Measurements from ENCODE around the gene TMCO1.

- TF ChIP-seq PTBP1 (IDR thresholded peaks at IDR 0.05; ENCODE audit: low read depth, low read length, poor library complexity, severe bottlenecking) (no peak), EP300 (IDR thresholded peaks at IDR 0.05; ENCODE audit: low read depth in 2 of 2, low read length in 2 of 2) (no peak), EP300 (CRISPR knock-in tag; IDR thresholded peaks at IDR 0.05; ENCODE audit: borderline replicate concordance) (no peak), SMAD1 (CRISPR knock-in tag; IDR thresholded peaks at IDR 0.05; ENCODE audit: borderline replicate concordance, low read depth) (no peak), ATF3 (CRISPR knock-in tag; IDR thresholded peaks at IDR 0.05) (no peak), SP1 (IDR thresholded peaks at IDR 0.05) (no peak), SP1 (CRISPR knock-in tag; IDR thresholded peaks at IDR 0.05) (no peak)
- TF ChIP-seq, protein P1, sequence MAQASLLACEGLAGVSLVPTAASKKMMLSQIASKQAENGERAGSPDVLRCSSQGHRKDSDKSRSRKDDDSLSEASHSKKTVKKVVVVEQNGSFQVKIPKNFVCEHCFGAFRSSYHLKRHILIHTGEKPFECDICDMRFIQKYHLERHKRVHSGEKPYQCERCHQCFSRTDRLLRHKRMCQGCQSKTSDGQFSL (CRISPR knock-in tag; IDR thresholded peaks at IDR 0.05) = no peak
- TF ChIP-seq, protein P2, sequence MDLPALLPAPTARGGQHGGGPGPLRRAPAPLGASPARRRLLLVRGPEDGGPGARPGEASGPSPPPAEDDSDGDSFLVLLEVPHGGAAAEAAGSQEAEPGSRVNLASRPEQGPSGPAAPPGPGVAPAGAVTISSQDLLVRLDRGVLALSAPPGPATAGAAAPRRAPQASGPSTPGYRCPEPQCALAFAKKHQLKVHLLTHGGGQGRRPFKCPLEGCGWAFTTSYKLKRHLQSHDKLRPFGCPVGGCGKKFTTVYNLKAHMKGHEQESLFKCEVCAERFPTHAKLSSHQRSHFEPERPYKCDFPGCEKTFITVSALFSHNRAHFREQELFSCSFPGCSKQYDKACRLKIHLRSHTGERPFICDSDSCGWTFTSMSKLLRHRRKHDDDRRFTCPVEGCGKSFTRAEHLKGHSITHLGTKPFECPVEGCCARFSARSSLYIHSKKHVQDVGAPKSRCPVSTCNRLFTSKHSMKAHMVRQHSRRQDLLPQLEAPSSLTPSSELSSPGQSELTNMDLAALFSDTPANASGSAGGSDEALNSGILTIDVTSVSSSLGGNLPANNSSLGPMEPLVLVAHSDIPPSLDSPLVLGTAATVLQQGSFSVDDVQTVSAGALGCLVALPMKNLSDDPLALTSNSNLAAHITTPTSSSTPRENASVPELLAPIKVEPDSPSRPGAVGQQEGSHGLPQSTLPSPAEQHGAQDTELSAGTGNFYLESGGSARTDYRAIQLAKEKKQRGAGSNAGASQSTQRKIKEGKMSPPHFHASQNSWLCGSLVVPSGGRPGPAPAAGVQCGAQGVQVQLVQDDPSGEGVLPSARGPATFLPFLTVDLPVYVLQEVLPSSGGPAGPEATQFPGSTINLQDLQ (CRISPR knock-in tag; IDR thresholded peaks at IDR 0.05) = no peak
Measured at GRCh38 chr1:165699577-165699976, 69.1 kb downstream of the TMCO1 start.

All from HepG2 (cell line).